HFFc6 (cell line): Measurements from ENCODE around the gene ST8SIA5. TPM values are rescaled to one million over a fixed set of nuclear protein-coding genes. Genes with fewer than 3 reads are reported as not detected.

ENCODE experiments used
- DNase-seq: peaks from one replicate; pipeline ENCODE4 v3.0.0-alpha.2; 2018
- H3K27ac Mint-ChIP-seq: 2 replicates; pipeline ENCODE4 v1.8.0; 2020; ENCODE audit warnings: mild to moderate bottlenecking, mixed read lengths
- H3K27me3 Mint-ChIP-seq: 2 replicates; pipeline ENCODE4 v1.8.0; 2021; ENCODE audit warnings: mild to moderate bottlenecking, moderate library complexity, mixed read lengths; ENCODE audit not compliant: insufficient read depth
- H3K36me3 Mint-ChIP-seq: 2 replicates; pipeline ENCODE4 v1.8.0; 2021; ENCODE audit warnings: low read depth, mixed read lengths
- H3K4me1 Mint-ChIP-seq: 2 replicates; pipeline ENCODE4 v1.8.0; 2020; ENCODE audit warnings: low read depth, mixed read lengths
- H3K4me3 Mint-ChIP-seq: 2 replicates; pipeline ENCODE4 v1.8.0; 2020; ENCODE audit warnings: mild to moderate bottlenecking, moderate library complexity, mixed read lengths
- H3K9me3 Mint-ChIP-seq: 2 replicates; pipeline ENCODE4 v1.8.0; 2020; ENCODE audit warnings: mild to moderate bottlenecking, mixed read lengths
- CTCF ChIP-seq: fragments of 200-600 bp; sonication (generic); IDR thresholded peaks from 2 replicates; pipeline ENCODE4 v1.5.0; 2021; ENCODE audit warnings: antibody characterized with exemption, mild to moderate bottlenecking
- total RNA-seq, 6 experiments: library from RNA; stranded (reverse); fragmentation: NEBNext Ultra II Directional; extraction: Animal tissue kit (Norgen Biotek cat#: 25700); gene quantifications; 2 replicates in 1 of 6; 3 replicates in 5 of 6; pipeline ENCODE4 v1.2.3, GENCODE V29; 2021

Gene ST8SIA5
- total RNA-seq, 6 experiments from 2014 or later: 0.23 TPM; not detected in 5

GRCh38 chr18:46704816-46705215, 52.0 kb downstream of the ST8SIA5 start:
- Mint-ChIP-seq H3K36me3 (no peaks in the 10 kb centered on the region), H3K4me3 (no peak overlapping the region), H3K9me3 (no peaks in the 10 kb centered on the region), H3K4me1 (peaks cover 16% of the 10 kb centered on the region), H3K27ac (no peak overlapping the region), H3K27me3 (peaks cover 7% of the 10 kb centered on the region)
- no peak for TF ChIP-seq CTCF
- no peak for DNase-seq

DNA sequence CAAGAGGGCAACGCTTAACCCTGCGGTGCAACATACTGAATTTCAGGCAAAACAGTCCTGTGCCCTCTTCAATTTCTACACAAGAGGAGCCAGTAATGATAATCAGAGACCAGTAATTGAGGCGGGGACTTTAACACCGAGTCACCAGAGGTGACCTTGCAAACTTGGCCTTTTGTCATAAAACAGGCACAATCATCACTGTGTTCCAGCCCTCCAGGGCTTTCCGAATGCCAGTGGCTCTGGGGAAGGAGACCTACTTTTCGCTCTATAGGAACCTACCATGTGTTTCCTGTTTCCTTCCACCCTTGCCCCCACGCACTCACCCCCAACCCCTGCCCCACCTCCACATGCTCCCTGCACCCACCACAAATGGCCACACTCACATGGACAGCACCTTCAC, 52.7 kb downstream of the ST8SIA5 start:
- Mint-ChIP-seq H3K4me1 (peaks cover 16% of the 10 kb centered on the region), H3K27ac (no peak overlapping the region), H3K4me3 (no peak overlapping the region), H3K9me3 (no peaks in the 10 kb centered on the region), H3K27me3 (peaks cover 7% of the 10 kb centered on the region), H3K36me3 (no peaks in the 10 kb centered on the region)
- DNase-seq: no peak
- TF ChIP-seq CTCF: no peak

DNA sequence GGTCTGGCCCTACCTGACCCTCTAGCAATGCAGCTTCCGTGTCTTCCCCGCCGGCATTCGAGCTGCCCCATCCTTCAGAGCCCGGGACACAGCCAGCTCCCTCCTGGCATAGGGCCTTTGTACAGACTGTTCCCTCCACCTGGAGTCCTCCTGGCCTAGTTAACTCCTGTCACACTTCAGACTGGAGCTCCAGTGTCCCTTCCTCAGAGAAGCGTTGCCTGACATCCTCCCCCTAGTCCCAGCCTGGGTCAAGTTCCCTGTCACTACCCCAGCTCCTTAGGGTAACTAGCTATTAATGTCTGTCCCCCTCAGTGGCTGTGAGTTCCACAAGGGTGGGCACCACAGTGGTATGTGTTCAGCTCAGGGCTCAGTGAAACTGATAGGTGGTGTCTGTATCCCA, 54.4 kb downstream of the ST8SIA5 start:
- Mint-ChIP-seq H3K9me3 (peaks cover 8% of the 10 kb centered on the region), H3K27me3 (peaks cover 9% of the 10 kb centered on the region), H3K36me3 (peaks cover 6% of the 10 kb centered on the region; the same call in 1 of the 2 replicates), H3K27ac (no peak overlapping the region), H3K4me3 (no peak overlapping the region), H3K4me1 (peaks cover 14% of the 10 kb centered on the region)
- no peak for DNase-seq
- no peak for TF ChIP-seq CTCF

GRCh38 chr18:46700066-46700824, 56.6 kb downstream of the ST8SIA5 start:
- peaks cover 8% of the 10 kb centered on the region for H3K9me3 Mint-ChIP-seq
- DNase-seq: no peak
- no peak overlapping the region for H3K27ac Mint-ChIP-seq
- no peaks in the 10 kb centered on the region for H3K4me1 Mint-ChIP-seq
- peaks cover 9% of the 10 kb centered on the region for H3K27me3 Mint-ChIP-seq
- no peak overlapping the region for H3K4me3 Mint-ChIP-seq
- no peak for TF ChIP-seq CTCF
- peaks cover 6% of the 10 kb centered on the region; the same call in 1 of the 2 replicates for H3K36me3 Mint-ChIP-seq

- H3K27ac Mint-ChIP-seq: no peak overlapping the region
Observed at GRCh38 chr18:46696702-46697101, 60.2 kb downstream of the ST8SIA5 start.

More at GRCh38 chr18:46696702-46697101, 60.2 kb downstream of the ST8SIA5 start:
- Mint-ChIP-seq H3K4me3 (no peak overlapping the region), H3K36me3 (peaks cover 6% of the 10 kb centered on the region; the same call in 1 of the 2 replicates), H3K27me3 (peaks cover 15% of the 10 kb centered on the region), H3K9me3 (peaks cover 8% of the 10 kb centered on the region), H3K4me1 (no peaks in the 10 kb centered on the region)
- TF ChIP-seq CTCF: no peak
- DNase-seq: no peak
